Keratinocyte (primary cell): ENCODE data around the gene PTPRT. TPM values are rescaled to one million over a fixed set of nuclear protein-coding genes. Genes with fewer than 3 reads are reported as not detected.

Experiments
- DNase-seq: peaks from one replicate; pipeline ENCODE4 v3.0.0-alpha.2; 2011; ENCODE audit warnings: low read depth, missing footprints, low spot score
- FAIRE-seq: peaks from 2 replicates; lab custom pipeline; 2011; peaks lifted over from hg19 to GRCh38; lab: Jason Lieb, UNC
- H2AFZ ChIP-seq: 2 replicates; pipeline ENCODE4 v1.6.0; 2012; ENCODE audit warnings: low read length, control low read depth, inconsistent platforms; ENCODE audit not compliant: control insufficient read depth
- H3K27ac ChIP-seq: 2 replicates; pipeline ENCODE4 v1.5.1; 2011; ENCODE audit warnings: low read length; ENCODE audit not compliant: control insufficient read depth, insufficient read depth
- H3K27me3 ChIP-seq: 3 replicates; pipeline ENCODE4 v1.6.0; 2011; ENCODE audit warnings: low read length; ENCODE audit not compliant: control insufficient read depth, insufficient read depth; ENCODE audit errors: extremely low read depth
- H3K36me3 ChIP-seq, 2 experiments: 2 replicates in 1 of 2; 3 replicates in 1 of 2; pipeline ENCODE4 v1.5.1; 2011; ENCODE audit warnings: low read length in 2 of 2, mild to moderate bottlenecking in 1 of 2; ENCODE audit not compliant: control insufficient read depth in 2 of 2, insufficient read depth in 2 of 2; ENCODE audit errors: extremely low read depth in 1 of 2
- H3K4me1 ChIP-seq: 3 replicates; pipeline ENCODE4 v1.5.1; 2011; ENCODE audit warnings: low read length; ENCODE audit not compliant: control insufficient read depth, insufficient read depth; ENCODE audit errors: extremely low read depth
- H3K4me2 ChIP-seq: 3 replicates; pipeline ENCODE4 v1.6.0; 2011; ENCODE audit warnings: low read depth, low read length; ENCODE audit not compliant: control insufficient read depth, insufficient read depth; ENCODE audit errors: extremely low read depth
- H3K4me3 ChIP-seq, 3 experiments: fragments of 200-600 bp in 1 of 3; sonication (generic) in 1 of 3; 2 replicates in 2 of 3; 3 replicates in 1 of 3; pipeline ENCODE4 v1.5.1; 2011 to 2016; ENCODE audit warnings: low read length in 3 of 3, mild to moderate bottlenecking in 3 of 3, control low read depth in 2 of 3, inconsistent platforms in 1 of 3, low read depth in 1 of 3, mixed read lengths in 1 of 3, mixed run types in 1 of 3, moderate library complexity in 1 of 3; ENCODE audit not compliant: control insufficient read depth in 2 of 3, insufficient read depth in 2 of 3; ENCODE audit errors: extremely low read depth in 1 of 3
- H3K79me2 ChIP-seq: 2 replicates; pipeline ENCODE4 v1.6.0; 2012; ENCODE audit warnings: low read length; ENCODE audit not compliant: control insufficient read depth, insufficient read depth
- H3K9ac ChIP-seq: 3 replicates; pipeline ENCODE4 v1.6.0; 2011; ENCODE audit warnings: low read length; ENCODE audit not compliant: control insufficient read depth, insufficient read depth; ENCODE audit errors: extremely low read depth
- H3K9me1 ChIP-seq: 3 replicates; pipeline ENCODE4 v1.6.0; 2011; ENCODE audit warnings: low read length; ENCODE audit not compliant: control insufficient read depth, insufficient read depth; ENCODE audit errors: extremely low read depth
- H3K9me3 ChIP-seq: 2 replicates; pipeline ENCODE4 v1.5.1; 2012; ENCODE audit warnings: low read depth, low read length; ENCODE audit not compliant: control insufficient read depth
- H4K20me1 ChIP-seq: 3 replicates; pipeline ENCODE4 v1.6.0; 2011; ENCODE audit warnings: low read length; ENCODE audit not compliant: control insufficient read depth, insufficient read depth; ENCODE audit errors: extremely low read depth
- CTCF ChIP-seq, 3 experiments: IDR thresholded peaks in 1 of 3; conservative IDR thresholded peaks in 1 of 3; optimal IDR thresholded peaks in 1 of 3; 2 replicates in 2 of 3; 3 replicates in 1 of 3; pipeline versions ENCODE3 to v1.5.1; 2011; ENCODE audit warnings: low read length in 3 of 3, mild to moderate bottlenecking in 3 of 3, moderate library complexity in 2 of 3, control low read depth in 1 of 3, inconsistent platforms in 1 of 3; ENCODE audit not compliant: insufficient read depth in 2 of 3; ENCODE audit errors: extremely low read depth in 1 of 3
- EZH2 ChIP-seq: IDR thresholded peaks from one replicate; pipeline ENCODE4 v1.6.1; 2012; ENCODE audit warnings: inconsistent platforms, mild to moderate bottlenecking, low read length, moderate library complexity
- dilution Hi-C: fragments of 300-500 bp; cut with MboI; formaldehyde crosslinking; loops from one replicate; pipeline ENCODE4 v1.7.0; 2020; ENCODE audit warnings: low sequenced_read_pairs; ENCODE audit not compliant: extremely low pct_ligation_motif_present
- polyA plus RNA-seq, 5 experiments: library from polyadenylated mRNA; depleted of rRNA in 3 of 5; stranded (reverse) in 3 of 5; stranded (forward) in 1 of 5; unstranded in 1 of 5; fragments of >200 nt; gene quantifications; 1 replicate in 1 of 5; 2 replicates in 3 of 5; 3 replicates in 1 of 5; pipeline versions ENCODE4 v1.2.1 to v1.2.3, GENCODE V29; 2011 to 2012; ENCODE audit warnings: missing spikeins in 2 of 5, low read depth in 1 of 5, low replicate concordance in 1 of 5

The PTPRT gene
- polyA plus RNA-seq, 1 donor (not counting 4 experiments of a cell fraction or from before 2014, with no cell fraction given): not detected

GRCh38 chr20:42027746-42028268, 1161.9 kb downstream of the PTPRT start:
- dilution Hi-C loops: no loop called here
- H3K9me3 ChIP-seq: peaks cover 2% of the 10 kb centered on the region
- FAIRE-seq: no peak

GRCh38 chr20:42026599-42026998, 1163.1 kb downstream of the PTPRT start:
- no peaks in the 10 kb centered on the region for H4K20me1 ChIP-seq
- H3K79me2 ChIP-seq: no peaks in the 10 kb centered on the region
- TF ChIP-seq EZH2: no peak
- no peak for TF ChIP-seq CTCF (optimal IDR thresholded peaks at IDR 0.05 in 1 of 3, IDR thresholded peaks at IDR 0.05 in 1 of 3, conservative IDR thresholded peaks at IDR 0.05 in 1 of 3; ENCODE audit: extremely low read depth in 1 of 3, insufficient read depth in 2 of 3, low read length in 3 of 3)
- no peak for DNase-seq
- H3K9me1 ChIP-seq: no peaks in the 10 kb centered on the region
- peaks cover 2% of the 10 kb centered on the region for H3K9me3 ChIP-seq
- H3K27me3 ChIP-seq: no peaks in the 10 kb centered on the region
- H3K27ac ChIP-seq: no peak overlapping the region
- FAIRE-seq: no peak
- dilution Hi-C loops: no loop called here
- no peak overlapping the region for H3K4me3 ChIP-seq
- no peak overlapping the region for H2AFZ ChIP-seq
- H3K36me3 ChIP-seq: no peaks in the 10 kb centered on the region
- H3K4me1 ChIP-seq: no peaks in the 10 kb centered on the region
- no peak overlapping the region for H3K9ac ChIP-seq
- H3K4me2 ChIP-seq: no peak overlapping the region

More at GRCh38 chr20:42027746-42028268, 1161.9 kb downstream of the PTPRT start:
- Histone ChIP-seq H3K27ac (no peak overlapping the region), H3K9ac (no peak overlapping the region), H4K20me1 (no peaks in the 10 kb centered on the region), H3K9me1 (no peaks in the 10 kb centered on the region), H3K27me3 (no peaks in the 10 kb centered on the region), H3K4me1 (no peaks in the 10 kb centered on the region), H3K4me2 (no peak overlapping the region), H2AFZ (no peak overlapping the region), H3K4me3 (no peak overlapping the region), H3K79me2 (no peaks in the 10 kb centered on the region), H3K36me3 (no peaks in the 10 kb centered on the region)
- TF ChIP-seq CTCF (optimal IDR thresholded peaks at IDR 0.05 in 1 of 3, IDR thresholded peaks at IDR 0.05 in 1 of 3, conservative IDR thresholded peaks at IDR 0.05 in 1 of 3; ENCODE audit: extremely low read depth in 1 of 3, insufficient read depth in 2 of 3, low read length in 3 of 3) (no peak), EZH2 (no peak)
- no peak for DNase-seq
